Stimulated activated CD8-positive, alpha-beta memory T cell treated with anti-CD3 and anti-CD28 coated beads, Interleukin-7, amount 100 ng/mL, for 4 hours (primary cell): ENCODE measurements around the gene GNAI2.
"Not testable (repeated sequence)": the region's sequence is repeated elsewhere in the genome, so short reads cannot be mapped to it uniquely, and the experiment has no call there.

Source experiments
- DNase-seq, 2 donors: peaks; one replicate each; pipeline ENCODE4 v3.0.0-alpha.2; 2020; ENCODE audit warnings: low read depth in 2 of 2

The GNAI2 gene

GRCh38 chr3:50204804-50205412 lies 31.1 kb upstream of the GNAI2 start, which contains the start of gene SLC38A3:
Gene SLC38A3 (plus strand): TSS chr3:50205271. CDS start chr3:50214200, 8,929 bp downstream.
- no peak for DNase-seq

GRCh38 chr3:50205413-50206276 lies 30.4 kb upstream of the GNAI2 start:
- no peak for DNase-seq

GRCh38 chr3:50207359-50208042 lies 28.5 kb upstream of the GNAI2 start:
- DNase-seq: no peak

GRCh38 chr3:50208677-50209344 lies 27.2 kb upstream of the GNAI2 start:
- DNase-seq: no peak

GRCh38 chr3:50210176-50210509 lies 25.9 kb upstream of the GNAI2 start:
- DNase-seq: no peak

- DNase-seq: no peak
These were observed 25.3 kb upstream of the GNAI2 start for GRCh38 chr3:50210510-50211367.

GRCh38 chr3:50211368-50211717 lies 24.7 kb upstream of the GNAI2 start:
- DNase-seq: not testable (repeated sequence)

GRCh38 chr3:50211930-50212329 lies 24.1 kb upstream of the GNAI2 start:
- DNase-seq: no peak

- DNase-seq: no peak
These were observed 23.5 kb upstream of the GNAI2 start for GRCh38 chr3:50212502-50212901.

- DNase-seq: no peak
These were observed 23.0 kb upstream of the GNAI2 start for GRCh38 chr3:50212971-50213370.

- DNase-seq: no peak
These were observed 22.6 kb upstream of the GNAI2 start for GRCh38 chr3:50213373-50213772.

GRCh38 chr3:50214824-50215223 lies 21.2 kb upstream of the GNAI2 start:
- DNase-seq: no peak

- DNase-seq: no peak
These were observed 20.5 kb upstream of the GNAI2 start for GRCh38 chr3:50215529-50215928.

GRCh38 chr3:50217681-50218080 lies 18.3 kb upstream of the GNAI2 start:
- DNase-seq: no peak

GRCh38 chr3:50218448-50218847 lies 17.6 kb upstream of the GNAI2 start:
- DNase-seq: no peak

GRCh38 chr3:50219285-50219684 lies 16.7 kb upstream of the GNAI2 start:
- no peak for DNase-seq

- no peak for DNase-seq
These were observed 15.9 kb upstream of the GNAI2 start for GRCh38 chr3:50220109-50220508.

GRCh38 chr3:50221051-50221410 lies 15.0 kb upstream of the GNAI2 start:
- no peak for DNase-seq

GRCh38 chr3:50221411-50222168 lies 14.4 kb upstream of the GNAI2 start:
- DNase-seq: no peak

GRCh38 chr3:50222169-50222528 lies 13.9 kb upstream of the GNAI2 start:
- no peak for DNase-seq

GRCh38 chr3:50224639-50225038 lies 11.4 kb upstream of the GNAI2 start:
- no peak for DNase-seq
